Activated T-helper 9 cell treated with anti-CD3 and anti-CD28 coated beads, Interleukin-2, amount 50 U/mL, for 16 hours (primary cell): ENCODE data around the gene RPL39L.
"Not testable (repeated sequence)": the region's sequence is repeated elsewhere in the genome, so short reads cannot be mapped to it uniquely, and the experiment has no call there.

ENCODE experiments used
- DNase-seq: peaks from one replicate; pipeline ENCODE4 v3.0.0-alpha.2; 2020; ENCODE audit warnings: low read depth

The RPL39L gene

DNA sequence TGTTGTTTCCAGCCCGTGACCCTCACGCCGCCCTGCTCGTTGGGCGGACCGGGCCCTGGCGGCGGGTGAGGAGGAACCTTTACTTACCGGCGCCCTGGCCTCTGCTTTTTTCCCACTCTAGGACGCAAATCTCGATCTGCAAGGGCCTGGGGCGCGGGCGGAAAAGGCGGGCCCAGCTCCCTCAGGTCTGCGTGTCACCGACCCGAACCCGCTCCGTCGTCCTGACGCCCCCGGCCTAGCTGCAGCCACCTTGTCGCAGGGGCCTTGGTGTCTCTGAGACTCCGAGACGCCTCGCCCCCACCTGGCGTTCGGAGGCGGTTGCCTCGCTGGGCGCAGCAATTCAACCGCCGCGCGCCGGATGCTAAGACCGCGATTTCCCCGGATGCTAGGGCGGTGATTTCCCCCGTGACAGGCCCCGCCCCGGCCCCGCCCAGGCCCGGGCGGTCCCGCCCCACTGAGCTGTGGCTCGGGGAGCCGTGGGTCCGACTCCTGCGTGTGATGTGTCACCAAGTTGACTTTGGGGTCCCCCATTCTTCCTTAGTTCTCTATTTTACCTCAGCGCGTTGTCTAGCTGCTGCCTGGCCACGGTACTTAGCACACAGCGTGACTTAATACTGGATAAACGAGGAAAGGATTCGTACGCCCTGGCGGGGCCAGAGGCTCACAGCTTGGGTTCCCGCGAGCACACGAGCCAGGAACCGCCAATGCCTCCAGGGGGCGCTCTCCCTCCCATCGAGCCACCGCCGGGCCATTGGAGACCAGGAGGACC lies at the start of gene RPL39L:
Gene RPL39L (minus strand): TSS at position 371 of the 769 bp plus-strand sequence. CDS start 18,196 bp downstream, outside the sequence.
- peak; percentile 87 for DNase-seq

DNA sequence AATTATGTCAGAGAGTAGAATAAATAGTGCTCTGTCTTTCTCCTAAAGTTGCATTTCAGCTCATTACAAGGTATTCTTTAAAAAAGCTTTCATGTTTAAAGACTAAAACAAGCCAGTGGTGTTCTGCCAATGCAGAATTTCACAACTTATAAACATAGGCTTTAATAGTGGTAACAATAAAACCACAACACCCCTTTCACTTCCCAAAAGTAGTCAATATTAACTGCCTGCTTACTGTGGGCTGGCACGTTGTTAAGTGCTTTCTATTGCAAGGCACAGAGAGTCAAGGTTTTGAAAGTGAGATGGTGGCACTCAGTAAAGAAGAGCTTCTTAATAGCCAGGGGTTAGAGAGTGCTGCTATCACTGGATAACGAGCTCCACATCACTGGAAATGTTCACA lies 49.6 kb upstream of the RPL39L start:
- DNase-seq: no peak

DNA sequence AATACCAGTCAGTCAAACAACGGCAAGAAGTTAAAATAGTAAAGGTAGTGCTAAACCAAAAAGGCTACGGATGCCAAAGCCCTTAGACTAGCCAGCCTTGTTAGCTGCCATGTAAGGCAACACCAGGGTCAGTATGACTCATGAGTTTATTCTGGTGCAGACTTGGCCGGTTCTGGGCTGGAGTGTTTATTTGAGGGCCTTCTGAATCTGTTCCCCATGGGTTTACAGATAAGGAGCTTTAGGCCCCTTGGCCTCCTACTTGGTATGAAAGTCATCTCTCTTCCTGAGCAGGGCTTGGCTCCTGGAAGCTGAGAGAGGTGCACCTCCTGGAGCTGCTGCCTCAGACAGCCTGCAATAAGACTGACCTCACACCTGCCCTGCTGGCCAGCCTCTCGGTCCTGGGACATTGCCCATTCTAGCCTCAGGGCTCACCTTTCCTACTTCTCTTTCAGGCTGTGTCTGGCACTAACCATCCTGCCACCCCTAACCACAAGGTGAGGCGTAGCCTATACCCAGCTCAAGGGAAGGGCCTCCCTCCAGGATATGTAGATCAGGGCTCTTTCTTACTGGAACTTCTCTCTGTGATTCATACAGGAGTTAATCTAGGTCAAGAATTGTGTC lies 47.6 kb upstream of the RPL39L start:
- DNase-seq: no peak

DNA sequence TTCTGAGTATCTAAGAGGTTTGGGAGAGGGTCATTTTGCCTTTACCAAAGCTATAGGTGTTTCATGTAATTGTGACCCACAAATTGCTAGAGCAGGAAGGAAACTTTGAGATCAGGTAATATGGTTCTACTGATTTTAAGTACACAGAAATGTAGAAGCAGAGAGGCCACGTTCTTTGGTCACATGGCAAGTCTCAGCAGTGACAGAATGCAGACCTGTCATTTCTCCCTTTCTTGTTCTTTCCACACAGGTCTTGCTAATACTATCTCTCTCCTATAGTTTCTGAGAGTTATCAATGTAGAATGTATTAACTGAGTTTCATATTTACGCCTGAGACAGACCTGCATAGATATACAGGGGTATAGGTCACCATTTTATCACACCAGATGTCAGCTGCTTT lies 47.1 kb upstream of the RPL39L start:
- no peak for DNase-seq

DNA sequence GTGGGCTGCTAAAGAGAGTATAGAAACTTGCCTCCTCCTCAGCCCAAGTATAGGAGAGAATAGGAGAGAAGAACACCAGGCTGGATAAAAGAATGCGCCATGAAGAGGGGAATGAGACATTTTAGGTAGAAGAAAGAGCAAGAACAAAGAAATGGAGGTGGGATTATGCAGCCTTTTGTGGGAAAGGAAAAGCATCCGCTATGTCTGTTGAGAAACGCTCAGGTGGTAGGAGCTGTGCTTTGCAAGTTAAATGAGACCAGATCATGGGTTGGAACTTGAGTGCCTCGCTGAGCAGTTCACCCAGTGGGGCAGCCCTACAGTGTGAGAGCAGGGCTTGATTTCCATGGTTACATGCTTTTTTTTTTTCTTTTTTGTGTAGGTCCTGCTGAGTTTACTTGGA lies 46.5 kb upstream of the RPL39L start:
- DNase-seq: no peak

DNA sequence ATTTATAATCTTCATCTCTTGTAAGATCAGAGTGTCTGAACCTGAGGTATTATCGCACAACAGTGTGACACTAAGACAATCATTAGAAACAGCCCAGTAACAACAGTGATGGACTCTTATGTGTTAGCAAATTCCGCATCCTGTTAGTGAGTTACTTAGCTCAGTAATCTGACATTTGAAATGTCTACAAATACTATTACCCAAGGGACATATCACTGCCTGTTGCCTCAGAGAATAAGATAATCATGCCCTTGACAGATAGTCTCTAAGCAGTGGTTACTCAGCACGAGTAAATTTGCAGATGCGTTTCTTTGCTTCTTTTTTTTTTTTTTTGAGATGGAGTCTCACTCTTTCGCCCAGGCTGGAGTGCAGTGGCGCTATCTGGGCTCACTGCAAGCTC lies 44.6 kb upstream of the RPL39L start:
- DNase-seq: no peak

DNA sequence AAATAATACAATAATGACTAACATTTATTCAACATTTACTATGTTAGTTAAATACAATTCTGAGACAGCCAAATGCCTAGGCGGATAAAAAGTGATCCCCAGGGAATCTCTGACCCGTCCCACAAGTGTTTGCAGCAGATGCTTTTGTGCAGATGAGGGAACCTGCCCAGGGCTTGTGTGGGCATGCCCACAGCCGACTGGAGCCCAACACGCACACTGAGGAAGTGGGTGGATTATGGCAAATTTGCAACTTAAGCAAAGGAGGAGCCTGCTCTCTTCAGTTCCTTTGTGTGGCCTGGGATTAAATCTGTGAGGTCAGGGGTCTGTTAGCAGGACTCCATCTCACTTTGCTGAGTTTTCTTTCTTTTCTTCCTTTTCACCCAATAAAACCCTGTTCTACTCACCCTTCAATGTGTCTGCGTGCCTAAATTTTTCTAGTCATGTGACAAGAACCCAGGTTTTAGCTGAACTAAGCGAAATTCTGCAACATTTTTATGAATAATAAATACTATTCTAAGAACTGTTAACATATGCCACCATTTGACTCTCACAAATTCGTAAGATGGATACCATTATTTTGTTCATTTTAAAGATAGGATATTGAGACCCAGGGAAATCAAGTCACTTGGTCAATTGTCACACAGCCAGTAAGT lies 44.0 kb upstream of the RPL39L start:
- DNase-seq: no peak

DNA sequence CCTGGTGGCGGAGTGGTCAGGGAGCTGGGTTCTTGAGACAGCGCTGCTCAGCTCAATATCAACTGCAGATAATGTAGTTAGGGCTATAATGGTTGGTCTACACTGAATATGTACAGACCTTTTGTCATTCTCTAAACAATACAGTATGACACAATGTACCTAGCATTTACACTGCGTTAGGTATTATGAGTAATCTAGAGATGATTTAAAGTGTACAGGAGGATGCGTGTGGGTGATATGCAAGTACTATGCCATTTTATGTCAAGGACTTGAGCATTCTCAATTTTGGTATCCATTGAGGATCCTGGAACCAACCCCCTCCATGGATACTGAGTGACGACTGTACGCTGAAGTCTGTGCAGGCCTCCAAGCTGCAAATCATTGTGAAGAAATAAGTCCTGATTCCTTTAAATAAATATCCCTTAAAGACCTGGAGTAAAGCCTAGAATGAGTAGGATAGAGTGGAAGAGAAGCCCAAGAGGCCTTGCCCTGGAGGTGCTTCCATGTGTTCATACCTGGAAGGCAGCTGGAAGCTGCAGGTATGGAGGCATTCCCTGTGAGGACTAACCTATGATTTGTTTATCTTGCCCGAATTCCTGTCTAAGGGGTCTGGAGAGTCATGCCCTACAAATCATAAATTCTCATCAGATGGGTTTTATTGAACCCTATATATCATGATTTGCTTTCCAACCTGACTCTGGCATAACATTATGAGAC lies 42.3 kb upstream of the RPL39L start:
- no peak for DNase-seq

DNA sequence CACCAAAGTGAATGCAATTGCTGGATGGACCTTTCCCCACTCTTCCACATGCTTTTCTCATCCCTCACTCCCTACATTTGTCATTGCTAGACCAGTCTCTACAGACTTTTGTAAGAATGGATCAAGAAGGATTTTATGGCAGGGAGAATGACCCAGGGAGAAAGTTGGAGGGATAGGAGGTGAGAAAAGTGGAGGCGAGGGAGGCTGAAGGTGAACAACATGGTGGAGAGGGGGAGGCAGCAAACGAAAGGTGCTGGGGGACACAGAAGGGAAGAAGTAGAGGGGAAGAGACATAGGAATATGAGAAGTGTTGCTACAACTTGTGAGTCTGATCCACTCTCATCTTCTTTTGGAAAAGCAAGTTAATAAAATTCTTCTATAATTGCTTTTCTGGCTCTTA lies 33.6 kb upstream of the RPL39L start:
- DNase-seq: no peak

DNA sequence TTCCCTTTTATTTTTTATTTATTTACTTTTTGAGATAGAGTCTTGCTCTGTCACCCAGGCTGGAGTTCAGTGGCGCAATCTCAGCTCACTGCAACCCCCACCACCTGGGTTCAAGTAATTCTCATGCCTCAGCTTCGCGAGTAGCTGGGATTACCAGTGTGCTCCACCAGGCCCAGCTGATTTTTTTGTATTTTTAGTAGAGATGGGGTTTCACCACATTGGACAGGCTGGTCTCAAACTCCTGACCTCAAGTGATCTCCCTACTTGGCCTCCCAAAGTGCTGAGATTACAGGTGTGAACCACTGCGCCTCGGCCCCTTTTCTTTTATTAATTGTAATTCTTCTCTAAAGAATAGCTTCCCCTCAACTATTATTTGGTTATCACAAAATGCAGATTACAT lies 31.6 kb upstream of the RPL39L start:
- not testable (repeated sequence) for DNase-seq

DNA sequence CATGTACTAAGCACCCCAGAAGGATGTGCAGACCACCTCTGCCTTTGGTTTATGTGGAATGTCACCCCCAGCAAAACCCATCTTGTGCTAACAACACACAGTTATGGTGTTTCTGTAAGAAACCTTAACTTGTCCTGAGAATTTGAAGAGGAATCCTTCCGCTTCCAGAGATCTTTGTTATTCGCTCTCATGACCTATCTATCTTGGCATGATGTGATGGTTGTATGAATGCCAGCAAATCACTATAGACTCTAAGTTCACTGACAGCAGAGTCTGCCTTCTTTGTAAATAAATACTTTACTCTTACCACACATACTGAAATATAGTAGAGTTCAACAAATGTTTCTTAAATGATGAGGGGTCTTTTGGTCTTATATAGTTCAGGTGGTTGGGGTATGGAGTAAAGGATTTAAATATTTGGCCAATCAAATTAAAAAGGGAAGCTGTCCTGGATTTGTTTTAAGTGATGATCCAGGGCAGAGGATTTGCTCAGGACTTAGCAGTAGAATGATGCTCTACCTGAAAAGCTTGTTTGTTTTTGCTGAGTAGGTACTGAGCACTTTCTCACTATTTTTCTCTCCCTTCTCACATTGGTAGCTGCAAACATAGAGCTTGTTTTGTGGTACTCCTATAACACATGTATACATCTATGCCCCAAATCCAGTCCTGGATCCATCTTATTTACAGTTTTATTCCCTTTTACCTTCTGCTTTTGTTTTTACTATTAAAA lies 30.1 kb upstream of the RPL39L start:
- no peak for DNase-seq

DNA sequence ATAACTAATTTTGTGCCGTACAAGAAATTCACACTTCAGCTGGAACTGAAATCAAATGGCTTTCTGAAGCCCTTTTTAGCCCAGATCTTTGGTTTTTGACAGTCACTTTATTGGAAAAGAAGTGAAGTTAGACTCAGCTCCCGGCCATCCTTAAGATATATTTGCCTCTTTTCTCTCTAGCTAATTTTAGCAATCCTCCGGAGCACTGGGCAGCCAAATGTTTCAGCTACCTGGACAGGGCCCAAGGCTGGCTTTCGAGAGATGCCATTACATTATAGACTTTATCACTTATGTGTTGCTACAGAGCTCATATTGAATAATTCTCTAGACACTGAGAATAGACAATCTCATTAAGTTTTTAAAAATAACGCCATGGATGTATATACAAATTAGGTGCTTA lies 28.5 kb upstream of the RPL39L start:
- DNase-seq: no peak

DNA sequence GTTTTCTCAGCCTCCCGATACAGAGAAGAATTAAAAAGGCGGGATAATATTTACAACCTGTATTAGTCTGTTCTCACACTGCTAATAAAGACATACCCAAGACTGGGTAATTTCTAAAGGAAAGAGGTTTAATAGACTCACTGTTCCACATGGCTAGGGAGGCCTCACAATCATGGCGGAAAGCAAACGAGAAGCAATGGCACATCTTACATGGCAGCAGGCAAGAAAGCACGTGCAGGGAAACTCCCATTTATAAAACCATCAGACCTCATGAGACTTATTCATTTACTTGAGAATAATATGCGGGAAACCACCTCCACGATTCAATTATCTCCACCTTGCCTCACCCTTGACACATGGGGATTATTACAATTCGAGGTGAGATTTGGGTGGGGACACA lies 27.5 kb upstream of the RPL39L start:
- DNase-seq: no peak

DNA sequence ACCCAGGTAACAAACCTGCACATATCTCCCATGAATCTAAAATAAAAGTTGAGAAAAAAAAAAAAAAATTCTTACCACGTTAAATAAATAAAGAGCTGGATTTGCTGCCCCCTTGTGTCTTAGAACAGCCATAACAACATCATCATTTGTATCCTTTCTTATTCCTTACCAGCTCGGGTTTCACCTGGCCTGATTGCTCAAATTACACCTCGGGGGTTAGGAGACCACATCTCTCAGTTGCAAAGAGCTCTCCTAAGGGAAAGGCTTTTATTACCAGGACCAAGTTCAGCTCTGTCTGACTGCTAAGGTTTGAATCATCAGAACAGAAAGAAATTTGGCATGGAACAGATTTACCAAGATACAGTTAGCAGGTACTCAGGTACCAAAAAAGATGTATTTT lies 25.8 kb upstream of the RPL39L start:
- no peak for DNase-seq

DNA sequence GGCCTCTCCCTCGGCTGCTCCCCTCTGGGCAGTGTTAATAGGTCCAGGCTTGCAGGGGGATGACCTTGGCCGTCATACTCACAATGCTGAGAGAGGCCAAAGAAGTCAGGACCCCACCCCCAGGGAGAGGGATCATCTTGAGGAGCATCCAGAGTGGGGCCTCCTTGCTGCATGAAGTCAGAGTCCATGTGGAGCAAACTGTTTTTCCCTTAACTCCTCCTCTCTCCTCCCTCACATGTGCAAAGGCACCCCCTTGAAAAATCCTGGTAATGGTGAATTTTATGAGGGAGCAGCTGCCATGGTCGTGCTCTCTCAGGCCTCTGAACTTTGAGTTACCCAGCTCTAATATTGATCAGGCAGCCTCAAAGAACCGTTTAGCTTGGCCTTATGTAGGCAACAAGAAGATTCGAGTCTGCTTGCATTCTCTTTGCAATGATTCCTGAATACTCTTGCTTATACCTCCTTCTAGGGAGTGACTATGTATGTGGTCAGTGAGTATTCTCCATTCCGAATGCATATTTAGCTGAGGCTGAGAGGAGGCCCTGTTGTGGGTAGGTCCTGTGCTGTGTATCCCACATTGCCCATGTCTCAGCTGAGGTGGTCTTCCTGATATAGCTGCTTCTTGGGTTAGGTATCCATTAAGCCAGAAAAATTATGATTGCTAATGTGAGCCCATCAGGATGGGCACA lies 23.1 kb upstream of the RPL39L start:
- no peak for DNase-seq

DNA sequence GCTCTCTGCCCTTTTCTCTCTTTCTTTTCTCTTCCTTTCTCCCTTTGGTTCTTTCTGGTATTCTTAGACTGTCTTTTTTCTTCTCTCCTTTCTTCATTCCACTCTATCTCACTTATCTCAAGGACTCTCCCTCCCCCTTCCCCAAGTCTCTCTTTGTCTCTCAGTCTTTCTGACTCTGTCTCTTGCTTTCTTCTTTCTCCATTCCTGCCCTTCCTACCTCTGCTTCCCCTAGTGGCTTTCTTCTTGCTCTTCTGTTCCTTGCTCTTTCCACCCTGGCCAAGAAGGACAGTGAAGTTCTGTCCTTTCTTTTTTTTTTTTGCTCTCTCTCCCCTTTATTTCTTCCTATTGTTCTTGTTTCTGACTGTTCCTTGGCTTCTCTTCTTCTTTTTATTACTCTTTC lies 22.3 kb upstream of the RPL39L start:
- no peak for DNase-seq

DNA sequence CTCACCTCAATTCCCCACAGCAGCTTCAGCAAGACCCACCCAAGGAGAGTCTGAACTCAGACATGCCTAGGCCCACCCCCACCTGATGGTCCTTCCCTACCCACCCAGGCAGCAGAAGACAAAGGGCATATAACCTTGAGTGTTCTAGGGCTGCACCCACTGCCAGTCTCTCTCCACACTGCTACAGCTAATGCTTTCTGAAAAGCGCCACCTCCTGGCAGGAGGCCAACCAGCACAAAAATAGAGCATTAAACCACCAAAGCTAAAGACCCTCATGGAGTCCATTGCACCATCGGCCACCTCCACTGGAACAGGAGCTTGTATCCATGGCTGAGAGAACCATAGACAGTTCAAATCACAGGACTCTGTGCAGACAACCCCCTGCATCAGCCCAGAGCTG lies 11.3 kb upstream of the RPL39L start:
- peak; percentile 55 for DNase-seq

DNA sequence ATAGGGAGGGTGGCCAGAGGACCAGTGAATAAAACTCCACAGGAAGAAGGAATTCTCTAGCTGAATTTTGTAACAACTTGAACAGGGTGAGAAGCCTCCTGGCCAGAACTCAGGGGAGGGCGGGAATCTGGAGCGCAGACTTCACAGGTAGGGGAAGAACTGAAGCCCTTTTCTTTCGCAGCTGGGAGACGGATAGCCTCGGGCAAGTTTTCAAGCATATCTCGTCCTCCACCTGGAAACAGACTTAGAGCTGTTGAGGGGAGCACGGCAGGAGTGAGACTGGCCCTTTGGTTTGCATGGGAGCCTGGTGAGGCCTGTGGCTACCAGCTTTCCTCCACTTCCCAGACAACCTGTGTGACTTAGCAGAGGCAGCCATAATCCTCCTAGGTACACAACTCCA lies 10.9 kb upstream of the RPL39L start:
- DNase-seq: no peak

DNA sequence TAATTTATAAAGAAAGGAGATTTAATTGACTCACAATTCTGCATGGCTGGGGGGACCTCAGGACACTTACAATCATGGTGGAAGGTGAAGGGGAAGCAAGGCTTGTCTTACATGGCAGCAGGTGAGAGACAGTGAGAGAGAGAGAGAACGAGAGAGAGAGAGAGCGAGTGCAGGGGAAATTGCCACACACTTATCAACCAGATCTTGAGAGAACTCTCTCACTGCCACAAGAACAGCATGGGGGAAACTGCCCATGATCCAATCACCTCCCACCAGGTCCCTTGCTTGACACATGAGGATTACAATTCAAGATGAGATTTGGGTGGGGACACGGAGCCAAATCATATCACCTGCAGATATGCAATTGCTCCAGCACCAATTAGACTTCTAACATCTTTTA lies 7.1 kb upstream of the RPL39L start:
- no peak for DNase-seq

DNA sequence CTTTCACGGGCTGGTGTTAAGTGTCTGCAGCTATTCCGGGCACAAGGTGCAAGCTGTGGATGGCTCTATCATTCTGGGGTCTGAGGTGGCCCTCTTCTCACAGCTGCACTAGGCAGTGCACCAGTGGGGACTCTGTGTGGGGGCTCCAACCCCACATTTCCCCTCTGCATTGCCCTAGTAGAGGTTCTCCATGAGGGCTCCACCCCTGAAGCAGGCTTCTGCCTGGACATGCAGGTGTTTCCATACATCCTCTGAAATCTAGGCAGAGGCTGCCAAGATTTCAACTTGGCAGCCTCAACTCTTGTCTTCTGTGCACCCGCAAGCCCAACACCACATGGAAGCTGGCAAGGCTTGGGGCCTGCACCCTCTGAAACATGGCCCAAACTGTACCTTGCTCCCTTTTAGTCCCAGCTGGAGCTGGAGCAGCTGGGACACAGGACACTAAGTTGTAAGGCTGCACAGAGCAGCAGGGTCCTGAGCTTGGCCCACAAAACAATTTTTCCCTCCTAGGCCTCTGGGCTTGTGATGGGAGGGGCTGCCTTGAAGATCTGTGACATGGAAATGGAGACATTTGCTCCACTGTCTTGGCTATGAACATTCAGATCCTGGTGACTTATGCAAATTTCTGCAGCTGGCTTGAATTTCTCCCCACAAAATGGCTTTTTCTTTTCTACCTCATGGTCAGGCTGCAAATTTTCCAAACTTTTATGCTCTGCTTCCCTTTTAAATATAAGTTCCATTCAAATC lies 6.0 kb upstream of the RPL39L start:
- no peak for DNase-seq

DNA sequence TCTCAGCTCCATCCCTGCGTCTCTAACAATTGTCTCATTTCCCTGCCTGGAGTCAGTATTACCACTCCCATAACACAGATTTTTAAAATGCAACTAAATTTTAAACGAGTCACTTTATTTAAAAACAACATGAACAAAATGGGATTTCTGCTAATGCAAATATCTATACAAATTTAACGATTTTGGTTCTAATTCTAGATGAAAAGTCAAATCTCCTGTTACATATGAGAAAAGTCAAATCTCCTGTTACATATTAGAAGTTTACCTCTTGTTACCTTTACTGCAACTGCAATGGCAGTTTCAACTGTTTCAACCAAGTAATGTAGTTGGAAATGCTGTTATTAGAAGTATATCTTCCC lies 578 bp upstream of the RPL39L start:
- no peak for DNase-seq
